ENCODE data around the gene TRA2B. TPM values are rescaled to one million over a fixed set of nuclear protein-coding genes. Genes with fewer than 3 reads are reported as not detected.
A peak's percentile ranks its signal among the peaks of the same experiment; 100 is the strongest.

TRA2B gene
- total RNA-seq, 6 experiments from 2014 or later: 116 to 151 (median 141) TPM

GRCh38 chr3:185942907-185943759, 5.3 kb upstream of the TRA2B start:
- DNase-seq: peak; percentile 70
- no peak overlapping the region for H3K4me3 Mint-ChIP-seq
- H3K27ac Mint-ChIP-seq: no peak overlapping the region
- TF ChIP-seq, protein P1, sequence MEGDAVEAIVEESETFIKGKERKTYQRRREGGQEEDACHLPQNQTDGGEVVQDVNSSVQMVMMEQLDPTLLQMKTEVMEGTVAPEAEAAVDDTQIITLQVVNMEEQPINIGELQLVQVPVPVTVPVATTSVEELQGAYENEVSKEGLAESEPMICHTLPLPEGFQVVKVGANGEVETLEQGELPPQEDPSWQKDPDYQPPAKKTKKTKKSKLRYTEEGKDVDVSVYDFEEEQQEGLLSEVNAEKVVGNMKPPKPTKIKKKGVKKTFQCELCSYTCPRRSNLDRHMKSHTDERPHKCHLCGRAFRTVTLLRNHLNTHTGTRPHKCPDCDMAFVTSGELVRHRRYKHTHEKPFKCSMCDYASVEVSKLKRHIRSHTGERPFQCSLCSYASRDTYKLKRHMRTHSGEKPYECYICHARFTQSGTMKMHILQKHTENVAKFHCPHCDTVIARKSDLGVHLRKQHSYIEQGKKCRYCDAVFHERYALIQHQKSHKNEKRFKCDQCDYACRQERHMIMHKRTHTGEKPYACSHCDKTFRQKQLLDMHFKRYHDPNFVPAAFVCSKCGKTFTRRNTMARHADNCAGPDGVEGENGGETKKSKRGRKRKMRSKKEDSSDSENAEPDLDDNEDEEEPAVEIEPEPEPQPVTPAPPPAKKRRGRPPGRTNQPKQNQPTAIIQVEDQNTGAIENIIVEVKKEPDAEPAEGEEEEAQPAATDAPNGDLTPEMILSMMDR (IDR thresholded peaks at IDR 0.05): peak; percentile 99
- peaks cover 2% of the 10 kb centered on the region for H3K36me3 Mint-ChIP-seq (ENCODE audit: low read depth)
- H3K27me3 Mint-ChIP-seq (ENCODE audit: insufficient read depth): peaks cover 4% of the 10 kb centered on the region
- H3K4me1 Mint-ChIP-seq (ENCODE audit: low read depth): peaks cover 8% of the 10 kb centered on the region
- peaks cover 3% of the 10 kb centered on the region for H3K9me3 Mint-ChIP-seq

DNA sequence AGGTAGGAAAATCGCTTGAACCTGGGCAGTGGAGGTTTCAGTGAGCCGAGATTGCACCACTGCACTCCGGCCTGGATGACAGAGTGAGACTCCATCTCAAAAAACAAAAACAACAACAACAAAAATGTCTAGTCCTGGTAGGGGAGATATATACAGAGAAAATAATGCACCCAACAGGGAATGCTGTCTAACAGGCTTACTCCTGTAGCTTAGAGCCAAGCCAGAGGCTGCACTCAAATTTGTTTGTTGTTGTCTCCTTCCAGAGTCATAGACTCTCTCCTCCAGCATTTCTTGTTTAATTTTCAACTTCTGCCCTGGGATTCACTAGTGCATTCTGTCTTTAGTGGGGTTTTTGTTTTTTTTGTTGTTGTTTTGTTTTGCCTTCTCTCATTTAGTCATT, 4.6 kb upstream of the TRA2B start:
- peaks cover 10% of the 10 kb centered on the region for H3K4me1 Mint-ChIP-seq (ENCODE audit: low read depth)
- H3K9me3 Mint-ChIP-seq: peaks cover 10% of the 10 kb centered on the region
- peaks cover 8% of the 10 kb centered on the region for H3K27me3 Mint-ChIP-seq (ENCODE audit: insufficient read depth)
- no peak overlapping the region for H3K4me3 Mint-ChIP-seq
- H3K27ac Mint-ChIP-seq: no peak overlapping the region
- no peak for DNase-seq
- H3K36me3 Mint-ChIP-seq (ENCODE audit: low read depth): peaks cover 10% of the 10 kb centered on the region
- TF ChIP-seq, protein P1 (IDR thresholded peaks at IDR 0.05): no peak

GRCh38 chr3:185940951-185941350, 3.1 kb upstream of the TRA2B start:
- no peak overlapping the region for H3K4me3 Mint-ChIP-seq
- peaks cover 12% of the 10 kb centered on the region for H3K27me3 Mint-ChIP-seq (ENCODE audit: insufficient read depth)
- peaks cover 24% of the 10 kb centered on the region for H3K36me3 Mint-ChIP-seq (ENCODE audit: low read depth)
- no peak for DNase-seq
- TF ChIP-seq, protein P1 (IDR thresholded peaks at IDR 0.05): no peak
- peaks cover 10% of the 10 kb centered on the region for H3K4me1 Mint-ChIP-seq (ENCODE audit: low read depth)
- peaks cover 15% of the 10 kb centered on the region for H3K9me3 Mint-ChIP-seq
- H3K27ac Mint-ChIP-seq: no peak overlapping the region

- Mint-ChIP-seq H3K9me3 (peaks cover 15% of the 10 kb centered on the region), H3K27me3 (ENCODE audit: insufficient read depth) (peaks cover 12% of the 10 kb centered on the region), H3K4me1 (ENCODE audit: low read depth) (peaks cover 22% of the 10 kb centered on the region), H3K27ac (no peak overlapping the region), H3K4me3 (no peak overlapping the region), H3K36me3 (ENCODE audit: low read depth) (peaks cover 37% of the 10 kb centered on the region)
- DNase-seq: no peak
- TF ChIP-seq, protein P1 (IDR thresholded peaks at IDR 0.05): no peak
Observed at GRCh38 chr3:185939721-185940120, 1.9 kb upstream of the TRA2B start.

- Mint-ChIP-seq H3K4me1 (ENCODE audit: low read depth) (peaks cover 48% of the 10 kb centered on the region), H3K4me3 (peak overlapping the region; percentile 100), H3K27ac (peak overlapping the region; percentile 100), H3K27me3 (ENCODE audit: insufficient read depth) (peaks cover 10% of the 10 kb centered on the region), H3K9me3 (peaks cover 15% of the 10 kb centered on the region), H3K36me3 (ENCODE audit: low read depth) (peaks cover 44% of the 10 kb centered on the region)
- TF ChIP-seq, protein P1 (IDR thresholded peaks at IDR 0.05): no peak
- peak; percentile 77 for DNase-seq
Observed at GRCh38 chr3:185936814-185937688, 763 bp downstream of the TRA2B start.

Measured in HFFc6 (cell line).